ENCODE results near the gene GLYR1.

GLYR1 gene

DNA sequence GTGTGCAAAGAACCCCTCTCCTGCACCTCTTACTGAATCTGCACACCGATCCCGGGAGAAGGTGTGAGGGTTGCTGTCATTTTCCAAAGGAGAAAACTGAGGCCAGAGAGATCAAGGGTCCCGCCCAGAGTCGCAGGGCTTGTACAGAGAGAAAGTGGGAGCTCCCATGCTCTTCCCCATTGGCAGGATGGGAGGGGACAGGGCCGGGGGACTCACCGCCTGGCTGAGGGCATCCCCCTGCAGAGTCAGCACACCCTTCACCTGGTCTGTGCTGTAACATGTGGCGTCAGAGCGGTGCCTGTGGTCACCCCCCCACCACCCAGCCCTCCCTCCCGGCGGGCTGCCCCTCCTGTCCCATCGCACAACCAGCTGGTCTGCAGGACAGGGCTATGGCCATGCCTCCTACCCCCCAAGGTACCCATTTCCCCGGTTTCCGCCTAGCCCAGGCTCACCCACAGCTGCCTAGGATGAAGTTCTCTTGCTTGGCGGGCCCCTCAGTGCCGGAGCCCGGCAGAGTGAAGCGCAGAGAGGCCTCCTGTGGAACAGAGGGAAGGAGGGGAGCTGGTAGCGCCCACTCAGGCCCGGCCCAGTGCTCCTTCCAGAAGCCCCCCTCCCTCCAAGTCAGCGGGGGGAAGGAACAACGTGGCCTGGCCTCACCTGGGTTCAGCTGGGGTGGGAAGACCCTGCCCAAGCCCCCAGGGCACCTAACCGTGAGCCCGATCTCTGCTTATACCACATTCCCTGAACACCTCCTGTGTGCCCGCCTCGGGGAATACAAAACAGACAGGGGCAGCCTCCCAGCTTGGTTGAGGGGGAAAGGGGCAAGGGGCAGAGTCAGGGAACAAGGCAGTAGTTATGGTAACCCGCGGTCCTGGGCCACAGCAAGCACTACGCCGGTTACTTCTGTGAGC lies 45.8 kb downstream of the GLYR1 start:
- peak; percentile 50 to 56 for DNase-seq
- TF ChIP-seq GATA1 (IDR thresholded peaks at IDR 0.05; ENCODE audit: low read depth, low read length) (no peak), POLR2A (IDR thresholded peaks at IDR 0.05; ENCODE audit: low read length) (peak; percentile 52)

DNA sequence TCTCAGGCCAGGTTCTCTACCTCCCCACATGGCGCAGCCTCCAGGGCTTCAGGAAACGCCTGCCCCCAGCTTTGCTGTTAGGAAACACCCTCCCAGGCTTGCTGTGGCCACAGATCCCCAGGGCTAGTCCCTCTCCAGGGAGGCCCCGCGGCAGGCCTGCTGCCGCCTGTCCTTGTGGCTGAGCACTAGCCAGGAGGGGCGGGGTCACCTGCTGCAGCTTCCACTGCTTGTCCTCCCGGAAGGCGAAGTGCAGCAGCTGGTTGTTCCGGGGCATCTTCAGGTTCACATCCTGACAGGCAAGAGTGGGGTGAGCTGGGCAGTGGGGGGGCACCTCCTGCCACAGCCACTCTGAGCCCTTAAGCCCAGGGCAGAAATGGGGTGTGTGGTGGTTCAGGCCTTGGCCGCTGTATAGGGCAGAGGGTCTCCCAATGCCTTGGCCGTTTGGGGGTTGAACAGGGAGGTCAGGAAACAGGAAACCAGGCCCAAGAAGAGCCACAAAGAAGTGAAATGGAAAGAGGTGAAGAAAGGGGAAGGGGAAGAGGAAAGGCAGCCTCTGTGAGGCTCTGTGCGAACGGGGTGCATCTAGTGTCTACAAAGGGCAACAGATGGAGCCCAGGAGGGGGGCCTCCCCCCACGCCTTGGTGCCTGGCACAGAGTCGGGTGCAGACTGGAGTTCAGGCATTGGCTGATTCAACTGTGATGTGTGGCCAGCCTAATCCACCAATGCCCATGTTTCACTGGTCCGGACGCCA lies 46.6 kb downstream of the GLYR1 start:
- TF ChIP-seq GATA1 (IDR thresholded peaks at IDR 0.05; ENCODE audit: low read depth, low read length) (no peak), POLR2A (IDR thresholded peaks at IDR 0.05; ENCODE audit: low read length) (no peak)
- peak; percentile 68 to 69 for DNase-seq

DNA sequence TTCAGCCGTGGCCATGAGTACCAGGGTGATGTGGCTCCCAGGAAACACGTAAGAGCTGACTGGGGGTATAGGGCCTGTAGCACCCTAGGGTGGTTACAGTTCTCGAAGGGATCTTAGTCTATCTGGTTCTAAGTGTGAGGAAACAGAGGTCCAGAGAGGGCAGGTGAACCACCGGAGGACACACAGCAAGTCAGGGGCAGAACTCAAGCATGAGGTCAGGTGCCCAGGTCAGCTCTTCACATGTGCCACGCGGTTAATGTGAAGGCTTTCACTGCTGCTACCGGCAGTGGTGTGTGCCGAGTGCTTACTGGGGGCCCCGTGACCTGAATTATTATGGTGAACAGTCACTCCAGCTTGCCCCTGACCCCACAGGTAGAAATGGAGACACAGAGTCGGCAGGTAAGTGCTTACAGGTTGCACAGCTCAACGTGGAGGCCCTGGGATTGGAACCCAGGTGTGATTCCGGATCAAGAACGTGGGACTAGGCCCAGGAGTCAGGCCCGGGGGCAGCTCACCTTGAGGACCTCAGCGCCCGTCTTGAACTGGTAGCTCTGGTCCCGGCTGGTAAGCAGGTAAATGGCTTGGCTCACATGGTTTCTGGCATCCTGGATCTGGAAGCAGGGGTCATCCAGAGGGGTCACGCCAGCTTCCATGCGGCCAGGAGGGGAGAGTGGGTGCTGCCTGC lies 47.8 kb downstream of the GLYR1 start:
- no peak for TF ChIP-seq POLR2A (IDR thresholded peaks at IDR 0.05; ENCODE audit: low read length)
- no peak for TF ChIP-seq GATA1 (IDR thresholded peaks at IDR 0.05; ENCODE audit: low read depth, low read length)
- no peak for DNase-seq

DNA sequence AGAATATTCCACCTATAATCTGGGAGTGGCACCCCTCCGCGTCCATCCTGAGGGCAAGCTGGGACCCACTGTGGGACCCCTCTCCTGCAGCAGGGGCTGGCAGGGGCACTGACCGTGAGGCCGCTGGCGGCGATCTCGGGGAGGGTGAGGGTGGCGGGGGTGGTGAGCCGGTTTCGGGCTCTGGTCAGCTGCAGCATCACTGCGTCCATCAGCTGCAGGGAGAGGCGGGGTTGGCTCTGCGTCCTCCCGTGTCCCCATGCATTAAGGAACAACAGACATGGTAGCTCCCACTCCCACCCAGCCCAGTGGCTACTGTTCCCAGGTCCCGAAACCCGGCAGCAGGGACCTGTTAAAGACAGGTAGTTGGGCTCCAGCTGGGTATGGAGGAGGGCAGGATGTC lies 48.6 kb downstream of the GLYR1 start:
- no peak for TF ChIP-seq GATA1 (IDR thresholded peaks at IDR 0.05; ENCODE audit: low read depth, low read length)
- DNase-seq, result no peak

DNA sequence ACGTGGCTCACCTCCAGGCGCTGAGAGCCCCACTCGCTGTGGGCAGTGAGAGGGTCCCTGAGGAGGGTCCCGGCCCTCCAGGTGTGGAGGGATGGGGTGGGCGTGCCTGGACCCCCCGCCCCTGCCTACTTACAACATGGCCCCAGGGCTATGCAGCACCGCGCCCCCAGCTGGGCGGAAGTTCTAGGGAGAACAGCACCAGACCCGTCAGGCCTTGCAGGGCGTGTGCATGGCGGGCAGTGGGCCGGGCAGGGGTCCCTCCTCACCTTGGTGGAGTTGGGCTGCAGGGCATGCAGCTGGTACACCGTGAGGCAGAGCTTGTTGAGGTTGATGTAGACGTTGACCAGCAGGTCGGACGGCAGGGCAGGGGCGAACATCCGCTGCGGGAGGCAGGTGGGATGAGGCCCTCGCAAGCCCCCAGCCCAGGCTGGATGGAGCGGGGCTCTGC lies 49.3 kb downstream of the GLYR1 start:
- DNase-seq, result no peak
- TF ChIP-seq GATA1 (IDR thresholded peaks at IDR 0.05; ENCODE audit: low read depth, low read length), result no peak
- TF ChIP-seq POLR2A (IDR thresholded peaks at IDR 0.05; ENCODE audit: low read length), result no peak

DNA sequence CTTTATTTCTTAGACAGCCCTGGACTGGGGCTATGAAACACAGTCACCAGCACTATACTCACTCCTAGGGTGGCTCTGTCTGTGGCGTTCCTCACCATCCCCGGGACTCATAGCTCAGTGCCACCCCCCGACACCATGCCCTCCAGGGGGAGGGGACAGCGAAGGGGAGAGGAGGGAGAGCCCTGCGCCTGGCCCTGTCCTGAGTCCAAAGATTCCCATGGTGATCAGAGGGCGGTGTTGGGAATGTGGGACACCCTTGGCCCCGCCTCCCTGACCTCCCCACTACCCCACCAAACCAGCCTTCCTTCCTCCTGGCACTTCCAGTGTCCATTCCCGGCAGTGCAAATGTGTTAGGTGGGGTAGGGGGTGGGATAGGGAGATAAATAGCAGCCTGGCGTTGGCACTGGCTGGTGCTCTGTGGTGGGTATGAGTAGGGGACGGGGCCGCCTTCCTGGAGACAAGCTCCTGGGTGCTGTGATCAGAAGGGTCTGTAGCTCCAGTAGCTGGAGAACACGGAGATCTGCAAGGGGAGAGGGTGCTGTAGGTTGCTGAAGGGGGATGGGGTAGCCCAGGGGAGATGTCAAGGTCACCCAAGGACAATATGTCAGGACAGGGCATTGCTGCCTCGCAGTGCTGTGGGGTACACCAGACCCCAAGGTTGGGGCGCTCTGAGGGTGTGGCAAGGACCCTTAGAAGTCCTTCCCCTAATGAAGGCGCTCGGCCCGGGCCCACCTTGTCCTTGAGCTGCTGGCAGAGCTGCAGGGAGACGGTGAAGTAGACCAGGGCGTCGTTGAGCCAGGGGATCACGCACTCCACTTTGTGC lies 49.9 kb downstream of the GLYR1 start:
- no peak for DNase-seq

DNA sequence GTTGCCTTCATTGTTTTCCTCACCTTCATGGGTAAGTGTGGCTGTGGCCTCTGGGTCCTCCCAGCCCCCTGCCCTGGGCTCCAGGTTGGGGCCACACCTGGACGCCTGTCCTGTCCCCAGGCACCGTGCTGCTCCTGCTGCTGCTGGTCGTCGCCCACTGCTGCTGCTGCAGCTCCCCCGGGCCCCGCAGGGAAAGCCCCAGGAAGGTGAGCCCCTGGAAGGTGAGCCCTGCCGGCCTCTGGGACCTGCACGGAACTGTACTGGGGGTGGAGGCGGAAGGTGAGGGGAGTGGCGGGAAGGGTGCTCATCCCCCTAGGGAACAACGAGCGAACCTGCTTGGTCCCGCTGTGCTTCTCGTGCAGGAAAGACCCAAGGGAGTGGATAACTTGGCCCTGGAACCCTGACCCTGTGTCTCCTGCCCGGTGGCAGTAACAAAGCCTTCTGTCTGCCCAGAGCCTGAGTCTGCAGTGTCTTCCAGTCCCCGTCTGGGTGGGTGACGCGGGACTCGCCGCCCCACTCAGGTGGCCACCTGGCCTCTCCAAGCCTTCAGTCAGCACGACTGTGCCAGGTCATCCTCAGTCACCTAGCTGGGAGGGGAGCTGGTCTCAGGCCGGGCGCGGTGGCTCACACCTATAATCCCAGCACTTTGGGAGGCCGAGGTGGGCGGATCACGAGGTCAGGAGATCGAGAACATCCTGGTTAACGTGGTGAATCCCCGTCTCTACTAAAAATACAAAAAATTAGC lies 51.1 kb downstream of the GLYR1 start:
- DNase-seq, result no peak
- TF ChIP-seq GATA1 (IDR thresholded peaks at IDR 0.05; ENCODE audit: low read depth, low read length) (no peak), POLR2A (IDR thresholded peaks at IDR 0.05; ENCODE audit: low read length) (no peak)

More for the DNA sequence above, 49.9 kb downstream of the GLYR1 start:
- TF ChIP-seq POLR2A (IDR thresholded peaks at IDR 0.05; ENCODE audit: low read length) (no peak), GATA1 (IDR thresholded peaks at IDR 0.05; ENCODE audit: low read depth, low read length) (no peak)

DNA sequence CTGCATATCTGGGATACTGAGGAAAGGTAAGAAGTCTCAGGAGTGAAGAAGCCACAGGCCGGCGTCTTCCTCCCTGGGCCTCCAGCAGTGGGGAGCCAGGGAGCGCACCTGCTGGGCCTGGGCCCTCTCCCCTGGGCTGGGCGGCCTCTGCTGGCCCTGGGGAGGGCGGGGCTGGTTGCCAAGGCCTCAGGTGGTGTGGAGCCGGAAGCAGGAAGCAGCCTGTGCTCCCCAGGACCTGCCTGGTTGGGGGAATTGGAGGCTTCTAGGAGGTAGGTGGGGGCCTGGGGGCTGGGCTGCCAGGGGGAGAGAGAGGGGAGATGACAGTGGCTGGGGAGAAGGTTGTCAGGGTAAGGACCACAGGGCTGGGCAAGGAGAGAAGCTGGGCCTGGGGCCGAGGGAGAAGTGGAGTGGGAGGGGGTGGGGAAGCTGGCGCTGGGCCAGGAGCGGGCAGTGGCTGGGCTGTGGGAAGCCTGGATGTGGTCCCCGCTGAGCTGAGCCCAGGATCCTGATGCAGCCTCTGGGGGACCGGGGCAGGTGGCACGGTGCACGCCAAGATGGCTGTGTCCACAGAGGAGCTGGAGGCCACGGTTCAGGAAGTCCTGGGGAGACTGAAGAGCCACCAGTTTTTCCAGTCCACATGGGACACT lies 51.8 kb downstream of the GLYR1 start, which contains the start of gene SMIM22:
TSS of gene SMIM22 (plus strand) at position 189 of the 647 bp plus-strand sequence. CDS start at position 555, 366 bp downstream.
- no peak for TF ChIP-seq GATA1 (IDR thresholded peaks at IDR 0.05; ENCODE audit: low read depth, low read length)
- TF ChIP-seq POLR2A (IDR thresholded peaks at IDR 0.05; ENCODE audit: low read length), result no peak
- no peak for DNase-seq

DNA sequence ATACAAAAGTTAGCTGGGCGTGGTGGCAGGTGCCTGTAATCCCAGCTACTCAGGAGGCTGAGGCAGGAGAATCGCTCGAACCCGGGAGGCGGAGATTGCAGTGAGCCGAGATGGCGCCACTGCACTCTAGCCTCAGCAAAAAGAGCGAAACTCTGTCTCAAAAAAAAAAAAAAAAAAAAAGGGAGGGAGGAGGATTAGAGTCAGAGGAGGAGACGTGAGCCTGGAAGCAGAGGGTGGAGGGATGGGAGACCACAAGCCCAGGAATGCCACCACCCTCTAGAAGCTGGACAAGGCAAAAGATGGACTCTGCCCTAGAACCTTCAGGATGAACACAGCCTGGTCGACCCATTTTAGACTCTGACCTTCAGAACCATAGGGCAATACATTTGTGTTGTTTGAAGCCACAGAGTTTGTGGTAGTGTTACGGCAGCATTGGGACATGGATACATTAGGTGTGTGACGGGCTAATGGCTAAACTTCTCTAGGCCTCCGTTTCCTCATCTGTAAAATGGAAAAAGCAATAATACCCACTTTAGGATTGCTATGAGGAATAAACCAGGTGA lies 54.1 kb downstream of the GLYR1 start:
- no peak for DNase-seq
- TF ChIP-seq GATA1 (IDR thresholded peaks at IDR 0.05; ENCODE audit: low read depth, low read length), result no peak
- TF ChIP-seq POLR2A (IDR thresholded peaks at IDR 0.05; ENCODE audit: low read length), result no peak

DNA sequence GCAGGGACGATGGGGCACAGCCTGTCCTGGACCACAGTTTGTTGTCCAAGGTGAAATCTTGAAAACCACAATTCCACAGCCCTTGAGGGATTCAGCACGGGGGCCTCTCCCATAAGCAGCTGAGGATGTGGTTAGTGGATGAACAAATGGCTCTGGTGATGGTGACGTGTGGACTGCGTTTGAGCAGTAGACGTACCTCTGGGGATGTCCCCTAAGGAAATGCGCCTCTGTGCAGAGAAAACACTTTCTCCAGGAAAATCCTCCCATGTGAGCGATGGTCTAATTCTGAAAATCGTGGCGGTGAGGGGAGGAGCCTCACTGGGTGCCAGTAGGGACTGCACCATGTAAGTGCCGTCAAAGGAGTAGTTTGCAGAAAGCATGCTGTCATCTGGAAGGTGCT lies 56.2 kb downstream of the GLYR1 start:
- no peak for DNase-seq
- TF ChIP-seq GATA1 (IDR thresholded peaks at IDR 0.05; ENCODE audit: low read depth, low read length), result no peak
- TF ChIP-seq POLR2A (IDR thresholded peaks at IDR 0.05; ENCODE audit: low read length), result no peak

DNA sequence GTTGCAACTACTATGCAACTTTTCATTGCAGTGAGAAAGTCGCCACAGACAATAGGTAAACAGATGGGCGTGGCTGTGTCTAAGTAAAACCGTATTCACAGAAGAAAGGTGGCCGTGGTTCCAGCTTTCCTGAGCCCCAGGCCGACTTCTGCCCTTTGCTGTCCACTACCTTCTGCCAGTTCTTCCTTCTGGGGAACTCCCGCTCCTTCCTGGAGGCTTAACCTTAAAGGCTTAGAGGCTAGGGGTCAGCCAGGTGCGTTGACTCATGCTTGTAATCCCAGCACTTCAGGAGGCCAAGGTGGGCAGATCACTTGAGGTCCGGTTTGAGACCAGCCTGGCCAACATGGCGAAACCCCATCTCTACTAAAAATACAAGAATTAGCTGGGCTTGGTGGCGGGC lies 56.8 kb downstream of the GLYR1 start:
- TF ChIP-seq GATA1 (IDR thresholded peaks at IDR 0.05; ENCODE audit: low read depth, low read length) (no peak), POLR2A (IDR thresholded peaks at IDR 0.05; ENCODE audit: low read length) (no peak)
- DNase-seq, result no peak

DNA sequence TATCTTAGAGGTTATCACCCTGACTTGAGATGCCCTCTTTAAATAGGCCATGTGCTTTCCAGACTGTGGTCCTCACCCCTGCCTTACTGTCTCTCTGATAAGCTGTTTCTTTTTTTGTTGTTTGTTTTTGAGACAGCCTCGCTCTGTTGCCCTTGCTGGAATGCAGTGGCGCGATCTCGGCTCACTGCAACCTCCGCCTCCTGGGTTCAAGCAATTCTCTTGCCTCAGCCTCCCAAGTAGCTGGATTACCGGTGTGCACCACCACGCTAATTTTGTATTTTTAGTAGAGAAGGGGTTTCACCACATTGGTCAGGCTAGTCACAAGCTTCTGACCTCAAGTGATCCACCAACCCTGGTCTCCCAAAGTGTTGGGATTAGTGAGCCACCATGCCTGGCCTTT lies 58.2 kb downstream of the GLYR1 start:
- no peak for TF ChIP-seq POLR2A (IDR thresholded peaks at IDR 0.05; ENCODE audit: low read length)
- TF ChIP-seq GATA1 (IDR thresholded peaks at IDR 0.05; ENCODE audit: low read depth, low read length), result no peak
- no peak for DNase-seq

All from erythroblast (primary cell).